ENCODE results near the gene KPNB1.

- no peak for TF ChIP-seq EZH2 (IDR thresholded peaks at IDR 0.05; ENCODE audit: borderline replicate concordance, low read depth, low read length, severe bottlenecking)
- no peak for TF ChIP-seq CTCF (IDR thresholded peaks at IDR 0.05; ENCODE audit: borderline replicate concordance, extremely low read depth, low read length, poor library complexity, severe bottlenecking)
Observed at GRCh38 chr17:47705536-47706530, 56.1 kb downstream of the KPNB1 start.
